Karpas-422 (cell line): ENCODE data around the gene ASB5. TPM values are rescaled to one million over a fixed set of nuclear protein-coding genes. Genes with fewer than 3 reads are reported as not detected.

Source experiments
- DNase-seq: peaks from one replicate; pipeline ENCODE4 v3.0.0-alpha.2; 2015
- H2AFZ ChIP-seq: fragments of 200-600 bp; sonication (generic); 2 replicates; pipeline ENCODE4 v1.6.1; 2014; ENCODE audit warnings: antibody characterized with exemption, low read length, mixed read lengths
- H3K27ac ChIP-seq: fragments of 200-600 bp; sonication (generic); 2 replicates; pipeline ENCODE4 v1.5.1; 2014; ENCODE audit warnings: mild to moderate bottlenecking, low read length, moderate library complexity
- H3K27me3 ChIP-seq: fragments of 200-600 bp; sonication (generic); 2 replicates; pipeline ENCODE4 v1.6.1; 2014; ENCODE audit warnings: low read length, mixed read lengths
- H3K36me3 ChIP-seq: fragments of 200-600 bp; sonication (generic); 2 replicates; pipeline ENCODE4 v1.6.1; 2014; ENCODE audit warnings: low read length, mixed read lengths; ENCODE audit not compliant: insufficient read depth
- H3K4me1 ChIP-seq: fragments of 200-600 bp; sonication (generic); 2 replicates; pipeline ENCODE4 v1.6.1; 2014; ENCODE audit warnings: mild to moderate bottlenecking, low read length, mixed read lengths
- H3K4me2 ChIP-seq: fragments of 200-600 bp; sonication (generic); 2 replicates; pipeline ENCODE4 v1.6.1; 2014; ENCODE audit warnings: low read length, low read depth, mild to moderate bottlenecking; ENCODE audit not compliant: poor library complexity, severe bottlenecking
- H3K4me3 ChIP-seq: fragments of 200-600 bp; sonication (generic); 2 replicates; pipeline ENCODE4 v1.5.1; 2014; ENCODE audit warnings: mild to moderate bottlenecking, antibody characterized with exemption, low read length, mixed read lengths
- H3K79me2 ChIP-seq: fragments of 200-600 bp; sonication (generic); 2 replicates; pipeline ENCODE4 v1.6.1; 2014; ENCODE audit warnings: mild to moderate bottlenecking, low read length, mixed read lengths
- H3K9ac ChIP-seq: fragments of 200-600 bp; sonication (generic); 2 replicates; pipeline ENCODE4 v1.6.0; 2014; ENCODE audit warnings: low read length
- H3K9me2 ChIP-seq: fragments of 200-600 bp; sonication (generic), shearing (Covaris generic); replicated peaks from 2 replicates; pipeline ENCODE4 v1.6.0; 2014; ENCODE audit warnings: mild to moderate bottlenecking, low read length, moderate library complexity; ENCODE audit not compliant: insufficient read depth
- H3K9me3 ChIP-seq: fragments of 300-700, 200-600 bp; sonication (generic); 2 replicates; pipeline ENCODE4 v1.6.1; 2014; ENCODE audit warnings: low read length, mixed read lengths
- H4K20me1 ChIP-seq: fragments of 200-600 bp; sonication (generic); 2 replicates; pipeline ENCODE4 v1.6.1; 2014; ENCODE audit warnings: mild to moderate bottlenecking, antibody characterized with exemption, low read length, low read depth; ENCODE audit not compliant: insufficient read depth
- total RNA-seq: library from RNA; depleted of rRNA; stranded (reverse); fragments of >200 nt; shearing (Covaris generic); gene quantifications from 2 replicates; pipeline ENCODE4 v1.2.3, GENCODE V29; 2014; ENCODE audit warnings: low replicate concordance

ASB5 gene
- total RNA-seq, 1 experiment from 2014 or later: not detected

DNA sequence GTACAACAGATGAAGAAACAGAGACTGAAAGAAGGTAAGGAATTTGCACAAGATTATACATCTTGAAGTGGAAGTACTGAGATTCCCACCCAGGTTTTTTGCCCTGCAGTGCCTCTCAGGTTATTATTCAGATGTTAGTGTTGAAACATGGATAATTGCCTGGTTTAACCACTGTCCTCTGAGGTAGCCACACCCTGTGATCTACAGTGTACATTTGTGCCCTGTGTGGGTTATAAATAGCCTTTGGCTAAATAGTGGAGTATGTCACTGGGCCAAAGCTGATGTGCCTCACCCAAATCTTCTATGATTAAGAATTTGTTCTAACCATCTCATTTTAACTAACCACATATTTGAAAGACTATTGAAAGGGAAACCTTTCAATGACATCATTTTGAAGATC lies 5.4 kb upstream of the ASB5 start:
- Histone ChIP-seq H2AFZ (no peak overlapping the region), H3K4me2 (no peak overlapping the region)

DNA sequence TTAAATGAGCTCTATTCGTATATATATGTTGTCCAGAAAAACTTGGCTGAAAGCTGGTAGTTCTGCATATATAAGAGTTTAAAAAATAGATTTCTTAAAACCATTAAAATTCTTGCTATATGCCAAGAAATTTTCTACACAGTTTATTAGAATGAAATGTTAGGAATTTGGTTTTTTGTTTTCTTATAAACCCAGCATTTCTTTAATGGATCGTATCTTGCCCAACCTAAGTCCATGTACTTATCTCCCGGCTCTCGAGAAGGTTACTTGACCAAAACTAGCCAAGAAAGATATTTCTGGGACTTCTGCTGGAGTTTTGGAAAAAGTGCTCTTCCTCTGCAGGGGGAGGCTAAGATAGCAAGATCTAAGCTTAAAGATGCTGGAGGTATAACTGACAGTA lies 4.7 kb upstream of the ASB5 start:
- no peak overlapping the region for H3K4me3 ChIP-seq
- no peaks in the 10 kb centered on the region for H4K20me1 ChIP-seq
- no peak overlapping the region for H3K27ac ChIP-seq
- no peak overlapping the region for H3K9ac ChIP-seq
- H3K27me3 ChIP-seq: no peaks in the 10 kb centered on the region
- no peak for DNase-seq
- H3K4me1 ChIP-seq: no peaks in the 10 kb centered on the region
- H3K9me3 ChIP-seq: no peaks in the 10 kb centered on the region
- no peak overlapping the region for H3K4me2 ChIP-seq
- no peaks in the 10 kb centered on the region for H3K79me2 ChIP-seq
- no peaks in the 10 kb centered on the region for H3K9me2 ChIP-seq
- H3K36me3 ChIP-seq: no peaks in the 10 kb centered on the region
- no peak overlapping the region for H2AFZ ChIP-seq

More for the DNA sequence above, 5.4 kb upstream of the ASB5 start:
- H3K27me3 ChIP-seq: no peaks in the 10 kb centered on the region
- H3K27ac ChIP-seq: no peak overlapping the region
- H4K20me1 ChIP-seq: no peaks in the 10 kb centered on the region
- no peaks in the 10 kb centered on the region for H3K36me3 ChIP-seq
- H3K79me2 ChIP-seq: no peaks in the 10 kb centered on the region
- no peak overlapping the region for H3K4me3 ChIP-seq
- H3K9me3 ChIP-seq: no peaks in the 10 kb centered on the region
- DNase-seq: no peak
- no peaks in the 10 kb centered on the region for H3K9me2 ChIP-seq
- H3K4me1 ChIP-seq: no peaks in the 10 kb centered on the region
- H3K9ac ChIP-seq: no peak overlapping the region

- Histone ChIP-seq H3K9me2 (no peaks in the 10 kb centered on the region), H3K79me2 (no peaks in the 10 kb centered on the region), H3K4me1 (no peaks in the 10 kb centered on the region), H3K4me3 (no peak overlapping the region), H3K9ac (no peak overlapping the region), H4K20me1 (no peaks in the 10 kb centered on the region), H3K9me3 (no peaks in the 10 kb centered on the region), H2AFZ (no peak overlapping the region), H3K27me3 (no peaks in the 10 kb centered on the region), H3K4me2 (no peak overlapping the region), H3K36me3 (no peaks in the 10 kb centered on the region), H3K27ac (no peak overlapping the region)
- no peak for DNase-seq
Observed at GRCh38 chr4:176272799-176273198, 3.8 kb upstream of the ASB5 start.

DNA sequence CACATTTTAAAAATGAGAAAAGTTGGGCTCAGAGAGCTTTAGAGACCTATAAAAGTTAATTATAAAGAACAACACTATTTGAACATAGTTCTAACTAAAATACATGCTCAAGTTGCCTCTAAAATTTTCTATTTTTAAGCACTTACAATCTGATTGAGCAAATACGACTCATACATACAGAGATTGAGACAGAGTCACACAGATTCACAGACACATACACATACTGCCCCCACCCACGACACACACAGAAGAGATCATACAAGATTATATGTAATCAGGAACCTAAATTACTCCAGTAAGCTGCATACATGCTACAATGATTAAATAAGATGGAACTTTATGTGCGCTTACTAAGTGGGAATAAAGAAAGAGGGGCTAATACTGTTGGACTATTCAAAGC lies 2.7 kb upstream of the ASB5 start:
- Histone ChIP-seq H3K9me3 (no peaks in the 10 kb centered on the region), H4K20me1 (no peaks in the 10 kb centered on the region), H3K27me3 (no peaks in the 10 kb centered on the region), H3K36me3 (no peaks in the 10 kb centered on the region), H3K4me3 (no peak overlapping the region), H3K9ac (no peak overlapping the region), H3K4me2 (no peak overlapping the region), H3K9me2 (no peaks in the 10 kb centered on the region), H3K79me2 (no peaks in the 10 kb centered on the region), H3K4me1 (no peaks in the 10 kb centered on the region), H2AFZ (no peak overlapping the region), H3K27ac (no peak overlapping the region)
- DNase-seq: no peak

GRCh38 chr4:176270669-176271068 lies 1.6 kb upstream of the ASB5 start:
- H4K20me1 ChIP-seq: no peaks in the 10 kb centered on the region
- no peaks in the 10 kb centered on the region for H3K79me2 ChIP-seq
- H3K27me3 ChIP-seq: no peaks in the 10 kb centered on the region
- H2AFZ ChIP-seq: no peak overlapping the region
- H3K9me2 ChIP-seq: no peaks in the 10 kb centered on the region
- no peak for DNase-seq
- H3K9ac ChIP-seq: no peak overlapping the region
- no peak overlapping the region for H3K27ac ChIP-seq
- no peaks in the 10 kb centered on the region for H3K36me3 ChIP-seq
- no peak overlapping the region for H3K4me2 ChIP-seq
- no peaks in the 10 kb centered on the region for H3K4me1 ChIP-seq
- H3K9me3 ChIP-seq: no peaks in the 10 kb centered on the region
- no peak overlapping the region for H3K4me3 ChIP-seq

DNA sequence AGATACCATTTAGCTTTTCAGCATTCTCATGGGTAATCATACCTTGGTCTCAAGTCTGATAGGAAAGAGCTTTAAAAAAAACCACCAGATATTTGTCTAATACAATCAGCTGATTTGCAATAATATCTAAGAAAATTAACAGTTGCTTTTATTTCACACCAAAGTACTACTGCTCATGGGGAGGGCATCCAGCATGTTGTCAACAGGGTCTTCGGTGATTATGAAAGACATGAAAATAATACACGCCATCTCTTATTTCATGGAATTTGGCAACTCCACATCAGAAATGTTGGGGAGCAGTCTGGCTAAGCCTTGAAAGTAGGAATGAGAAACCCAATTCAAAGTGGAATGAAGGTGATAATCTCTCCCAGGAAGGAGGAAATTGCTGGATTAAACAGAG lies 3.0 kb downstream of the ASB5 start:
- H3K9me2 ChIP-seq: no peaks in the 10 kb centered on the region
- H3K36me3 ChIP-seq: no peaks in the 10 kb centered on the region
- H3K27me3 ChIP-seq: no peaks in the 10 kb centered on the region
- H3K9ac ChIP-seq: no peak overlapping the region
- no peaks in the 10 kb centered on the region for H3K4me1 ChIP-seq
- no peak for DNase-seq
- no peak overlapping the region for H3K4me3 ChIP-seq
- H3K4me2 ChIP-seq: no peak overlapping the region
- no peak overlapping the region for H3K27ac ChIP-seq
- H3K79me2 ChIP-seq: no peaks in the 10 kb centered on the region
- no peaks in the 10 kb centered on the region for H4K20me1 ChIP-seq
- no peaks in the 10 kb centered on the region for H3K9me3 ChIP-seq
- no peak overlapping the region for H2AFZ ChIP-seq

DNA sequence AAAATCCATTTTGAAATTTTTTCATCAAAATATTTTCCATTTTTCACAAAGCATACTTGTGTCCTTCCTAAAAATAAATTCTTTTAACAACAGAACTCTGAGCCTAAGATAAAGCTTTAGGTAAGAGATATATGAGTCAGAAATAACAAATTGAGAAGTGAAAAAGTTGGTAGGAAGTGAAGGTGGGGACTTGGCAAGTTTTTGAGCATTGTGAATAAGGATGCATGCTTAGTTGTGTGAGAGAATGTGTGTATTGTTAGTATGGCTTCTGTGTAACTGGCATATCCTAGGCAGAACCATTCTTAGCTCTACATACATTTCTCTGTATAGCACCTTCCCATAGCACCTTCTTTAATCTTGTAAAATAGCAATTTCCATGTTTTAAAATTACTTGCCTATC lies 6.8 kb downstream of the ASB5 start:
- Histone ChIP-seq H3K27me3 (no peaks in the 10 kb centered on the region), H3K4me3 (no peak overlapping the region), H3K36me3 (no peaks in the 10 kb centered on the region), H3K27ac (no peak overlapping the region), H3K9me2 (no peaks in the 10 kb centered on the region), H3K9ac (no peak overlapping the region), H3K79me2 (no peaks in the 10 kb centered on the region), H4K20me1 (no peaks in the 10 kb centered on the region), H3K9me3 (no peaks in the 10 kb centered on the region), H3K4me2 (no peak overlapping the region), H2AFZ (no peak overlapping the region), H3K4me1 (no peaks in the 10 kb centered on the region)
- no peak for DNase-seq

GRCh38 chr4:176261481-176261880 lies 7.5 kb downstream of the ASB5 start:
- no peak overlapping the region for H2AFZ ChIP-seq
- no peak overlapping the region for H3K27ac ChIP-seq

GRCh38 chr4:176261018-176261417 lies 8.0 kb downstream of the ASB5 start:
- H3K79me2 ChIP-seq: no peaks in the 10 kb centered on the region
- H3K9ac ChIP-seq: no peak overlapping the region
- H3K9me2 ChIP-seq: no peaks in the 10 kb centered on the region

More at GRCh38 chr4:176261481-176261880, 7.5 kb downstream of the ASB5 start:
- DNase-seq: no peak
- H3K9me2 ChIP-seq: no peaks in the 10 kb centered on the region
- H3K4me1 ChIP-seq: no peaks in the 10 kb centered on the region
- H3K9me3 ChIP-seq: no peaks in the 10 kb centered on the region
- H3K36me3 ChIP-seq: no peaks in the 10 kb centered on the region
- no peak overlapping the region for H3K4me2 ChIP-seq
- no peaks in the 10 kb centered on the region for H3K79me2 ChIP-seq
- no peak overlapping the region for H3K9ac ChIP-seq
- no peaks in the 10 kb centered on the region for H3K27me3 ChIP-seq
- no peaks in the 10 kb centered on the region for H4K20me1 ChIP-seq
- H3K4me3 ChIP-seq: no peak overlapping the region

More at GRCh38 chr4:176261018-176261417, 8.0 kb downstream of the ASB5 start:
- Histone ChIP-seq H3K4me2 (no peak overlapping the region), H3K36me3 (no peaks in the 10 kb centered on the region), H3K27ac (no peak overlapping the region), H4K20me1 (no peaks in the 10 kb centered on the region), H3K4me1 (no peaks in the 10 kb centered on the region), H2AFZ (no peak overlapping the region), H3K4me3 (no peak overlapping the region), H3K27me3 (no peaks in the 10 kb centered on the region), H3K9me3 (no peaks in the 10 kb centered on the region)
- DNase-seq: no peak
